Cardiac muscle cell (in vitro differentiated cells and primary cell): ENCODE measurements around the gene CSK. TPM values are rescaled to one million over a fixed set of nuclear protein-coding genes. Genes with fewer than 3 reads are reported as not detected.

Experiments used
- DNase-seq, 2 donors: peaks; one replicate each; pipeline versions ENCODE4 v3.0.0 to v3.0.0-alpha.2; 2010 to 2017; ENCODE audit warnings: low read depth in 1 of 2, low spot score in 1 of 2
- H3K27ac ChIP-seq: fragments of 200-600 bp; sonication (generic); 2 replicates; pipeline ENCODE4 v1.5.1; 2016
- H3K27me3 ChIP-seq: fragments of 200-600 bp; sonication (generic); 2 replicates; pipeline ENCODE4 v1.6.0; 2016; ENCODE audit warnings: control low read depth
- H3K36me3 ChIP-seq: fragments of 200-600 bp; sonication (generic); 2 replicates; pipeline ENCODE4 v1.5.1; 2016; ENCODE audit warnings: control low read depth
- H3K4me1 ChIP-seq: fragments of 200-600 bp; sonication (generic); 2 replicates; pipeline ENCODE4 v1.8.1; 2017; ENCODE audit warnings: low read depth, mild to moderate bottlenecking, mixed run types
- H3K4me3 ChIP-seq: fragments of 200-600 bp; sonication (generic); 2 replicates; pipeline ENCODE4 v1.5.1; 2016; ENCODE audit warnings: mild to moderate bottlenecking
- H3K9me3 ChIP-seq: fragments of 200-600 bp; sonication (generic); 2 replicates; pipeline ENCODE4 v1.5.1; 2017; ENCODE audit warnings: low read depth, mild to moderate bottlenecking, control low read depth
- CTCF ChIP-seq: IDR thresholded peaks from 2 replicates; pipeline ENCODE4 v1.5.1; 2012; ENCODE audit warnings: low read depth, mild to moderate bottlenecking, low read length
- polyA plus RNA-seq: library from polyadenylated mRNA; unstranded; fragments of >200 nt; fragmentation: Nextera tagmentation; extraction: Ambion mirVana; gene quantifications from 2 replicates; pipeline ENCODE4 v1.2.1, GENCODE V29; 2016
- total RNA-seq: library from RNA; depleted of rRNA; stranded (reverse); fragments of >200 nt; gene quantifications from 2 replicates; pipeline ENCODE4 v1.2.3, GENCODE V29; 2016

Gene CSK
- total and polyA plus RNA-seq, 2 experiments from 2014 or later: 26.2 to 43.1 TPM

- TF ChIP-seq CTCF: no peak
These were observed 23.1 kb downstream of the CSK start for GRCh38 chr15:74804935-74805334.

GRCh38 chr15:74807282-74807681 lies 25.4 kb downstream of the CSK start:
- Histone ChIP-seq H3K36me3 (peaks cover 11% of the 10 kb centered on the region), H3K4me3 (no peak overlapping the region), H3K4me1 (no peaks in the 10 kb centered on the region), H3K27ac (no peak overlapping the region), H3K27me3 (no peaks in the 10 kb centered on the region), H3K9me3 (no peaks in the 10 kb centered on the region)
- TF ChIP-seq CTCF: no peak
- DNase-seq: no peak

More at GRCh38 chr15:74804935-74805334, 23.1 kb downstream of the CSK start:
- no peak for DNase-seq
- Histone ChIP-seq H3K4me3 (no peak overlapping the region), H3K27ac (no peak overlapping the region), H3K27me3 (no peaks in the 10 kb centered on the region), H3K9me3 (no peaks in the 10 kb centered on the region), H3K36me3 (peaks cover 18% of the 10 kb centered on the region), H3K4me1 (no peaks in the 10 kb centered on the region)

- Histone ChIP-seq H3K27ac (no peak overlapping the region), H3K36me3 (peaks cover 5% of the 10 kb centered on the region), H3K9me3 (no peaks in the 10 kb centered on the region), H3K4me3 (no peak overlapping the region), H3K4me1 (no peaks in the 10 kb centered on the region), H3K27me3 (no peaks in the 10 kb centered on the region)
- no peak for DNase-seq
- TF ChIP-seq CTCF: no peak
These were observed 26.4 kb downstream of the CSK start for GRCh38 chr15:74808078-74808839.

GRCh38 chr15:74808840-74809229 lies 27.0 kb downstream of the CSK start:
- no peak for TF ChIP-seq CTCF
- Histone ChIP-seq H3K27ac (no peak overlapping the region), H3K4me1 (no peaks in the 10 kb centered on the region), H3K27me3 (no peaks in the 10 kb centered on the region), H3K9me3 (no peaks in the 10 kb centered on the region), H3K36me3 (peaks cover 4% of the 10 kb centered on the region), H3K4me3 (no peak overlapping the region)
- DNase-seq: no peak

- Histone ChIP-seq H3K4me3 (no peak overlapping the region), H3K9me3 (no peaks in the 10 kb centered on the region), H3K36me3 (peaks cover under 1% of the 10 kb centered on the region), H3K4me1 (no peaks in the 10 kb centered on the region), H3K27ac (no peak overlapping the region), H3K27me3 (no peaks in the 10 kb centered on the region)
- no peak for DNase-seq
- no peak for TF ChIP-seq CTCF
These were observed 27.4 kb downstream of the CSK start for GRCh38 chr15:74809242-74809641.
